HCT116 (cell line): ENCODE measurements around the gene EPB41L4A. TPM values are rescaled to one million over a fixed set of nuclear protein-coding genes. Genes with fewer than 3 reads are reported as not detected.

Experiments
- ATAC-seq: fragments of 200-7000 bp; cut with Tn5 transposase; 2 replicates; pipeline ENCODE4 v1.9.1; 2020; ENCODE audit warnings: mild to moderate bottlenecking, moderate library complexity
- BruUV-seq: library from RNA; stranded (reverse); fragments of 400-500 nt; replicated peaks from 2 replicates; lab custom pipeline; 2021; lab: Mats Ljungman, UMichigan
- CTCF ChIA-PET: fragments of 300-600 bp; sonication (Branson Sonifier 250); formaldehyde crosslinking; loops from one replicate; lab custom pipeline; 2021; ENCODE audit warnings: antibody characterized with exemption; lab: Charles Lee
- POLR2A ChIA-PET: fragments of 300-600, 350-600 bp; sonication (Branson Sonifier 250); formaldehyde crosslinking; loops from one replicate; lab custom pipeline; 2021; ENCODE audit warnings: antibody characterized with exemption; lab: Charles Lee
- RAD21 ChIA-PET, 2 experiments: fragments of 300-600 bp; sonication (Branson Sonifier 250); formaldehyde crosslinking; loops; one replicate each; lab custom pipeline; 2023; ENCODE audit warnings: low total read pairs in 2 of 2; ENCODE audit not compliant: uncharacterized antibody in 2 of 2, unreplicated experiment in 2 of 2, low non-redundant PET in 1 of 2; lab: Charles Lee
- DNase-seq: peaks from one replicate; pipeline ENCODE4 v3.0.0-alpha.2; 2010; ENCODE audit warnings: low read depth, low spot score
- H2AFZ ChIP-seq: fragments of 200-600 bp; shearing (Covaris generic), sonication (generic); 2 replicates; pipeline ENCODE4 v1.6.1; 2017; ENCODE audit warnings: low read depth, mixed run types, mixed read lengths, antibody characterized with exemption, low read length; ENCODE audit not compliant: poor library complexity, severe bottlenecking
- H3K27ac ChIP-seq: 2 replicates; pipeline ENCODE4 v1.5.1; 2012; ENCODE audit warnings: low read depth, low read length
- H3K27me3 ChIP-seq: fragments of 200-600 bp; sonication (generic); 2 replicates; pipeline ENCODE4 v1.6.1; 2016; ENCODE audit warnings: mixed run types, low read length, mixed read lengths; ENCODE audit not compliant: insufficient read depth
- H3K36me3 ChIP-seq, 2 experiments: fragments of 200-500 bp in 1 of 2; fragments of 200-600 bp in 1 of 2; sonication (Bioruptor generic) in 1 of 2; sonication (generic) in 1 of 2; 2 replicates each; pipeline versions ENCODE4 v1.5.1 to v1.6.1; 2014 to 2016; ENCODE audit warnings: low read length in 2 of 2, inconsistent platforms in 1 of 2, mixed read lengths in 1 of 2, mixed run types in 1 of 2; ENCODE audit not compliant: insufficient read depth in 2 of 2, control insufficient read depth in 1 of 2
- H3K4me1 ChIP-seq, 2 experiments: fragments of 200-600 bp in 1 of 2; sonication (generic) in 1 of 2; 2 replicates each; pipeline versions ENCODE4 v1.5.1 to v1.6.1; 2012 to 2017; ENCODE audit warnings: low read length in 2 of 2, inconsistent platforms in 1 of 2, mild to moderate bottlenecking in 1 of 2, mixed read lengths in 1 of 2, mixed run types in 1 of 2, moderate library complexity in 1 of 2; ENCODE audit not compliant: insufficient read depth in 2 of 2, control insufficient read depth in 1 of 2
- H3K4me2 ChIP-seq: fragments of 200-600 bp; sonication (generic); 2 replicates; pipeline ENCODE4 v1.6.1; 2017; ENCODE audit warnings: mixed run types, low read length, mixed read lengths
- H3K4me3 ChIP-seq, 2 experiments: fragments of 200-600 bp in 1 of 2; sonication (generic) in 1 of 2; replicated peaks in 1 of 2; 2 replicates each; pipeline ENCODE4 v1.5.1; 2011 to 2016; ENCODE audit warnings: low read length in 2 of 2, control low read depth in 1 of 2, low read depth in 1 of 2, mild to moderate bottlenecking in 1 of 2, mixed read lengths in 1 of 2, mixed run types in 1 of 2
- H3K79me2 ChIP-seq: fragments of 200-600 bp; sonication (generic); 2 replicates; pipeline ENCODE4 v1.6.1; 2017; ENCODE audit warnings: mild to moderate bottlenecking, mixed run types, low read length, moderate library complexity, mixed read lengths; ENCODE audit not compliant: insufficient read depth
- H3K9ac ChIP-seq: fragments of 200-600 bp; sonication (generic); 2 replicates; pipeline ENCODE4 v1.6.1; 2016; ENCODE audit warnings: low read length, mixed read lengths
- H3K9me2 ChIP-seq: fragments of 200-600 bp; sonication (generic), shearing (Covaris generic); 2 replicates; pipeline ENCODE4 v1.6.1; 2017; ENCODE audit warnings: mixed run types, mild to moderate bottlenecking, moderate library complexity; ENCODE audit not compliant: insufficient read depth
- H3K9me3 ChIP-seq, 2 experiments: fragments of 200-500 bp in 1 of 2; fragments of 200-600 bp in 1 of 2; sonication (Bioruptor generic) in 1 of 2; sonication (generic) in 1 of 2; 2 replicates each; pipeline ENCODE4 v1.6.1; 2014 to 2017; ENCODE audit warnings: low read length in 2 of 2, mixed read lengths in 2 of 2, inconsistent platforms in 1 of 2, low read depth in 1 of 2, mild to moderate bottlenecking in 1 of 2, mixed run types in 1 of 2, moderate library complexity in 1 of 2; ENCODE audit not compliant: control insufficient read depth in 1 of 2, insufficient read depth in 1 of 2
- H4K20me1 ChIP-seq: fragments of 200-600 bp; sonication (generic), shearing (Covaris generic); 2 replicates; pipeline ENCODE4 v1.6.1; 2017; ENCODE audit warnings: mixed run types, mild to moderate bottlenecking, moderate library complexity; ENCODE audit not compliant: insufficient read depth
- FOSL1 ChIP-seq: IDR thresholded peaks from 2 replicates; pipeline ENCODE4 v1.6.1; 2012; ENCODE audit warnings: low read depth
- POLR2A ChIP-seq: IDR thresholded peaks from 2 replicates; pipeline ENCODE4 v1.7.0; 2011; ENCODE audit warnings: borderline replicate concordance; ENCODE audit not compliant: insufficient read depth, insufficient read length; ENCODE audit errors: extremely low read depth
- RAD21 ChIP-seq: IDR thresholded peaks from 2 replicates; pipeline ENCODE4 v1.6.1; 2012; ENCODE audit warnings: low read depth, mild to moderate bottlenecking
- SIN3A ChIP-seq: IDR thresholded peaks from 2 replicates; pipeline ENCODE4 v1.6.1; 2012; ENCODE audit warnings: low read depth
- SP1 ChIP-seq: IDR thresholded peaks from 2 replicates; pipeline ENCODE4 v1.6.1; 2012; ENCODE audit warnings: low read depth
- SRF ChIP-seq: IDR thresholded peaks from 2 replicates; pipeline ENCODE4 v1.6.1; 2012; ENCODE audit warnings: low read depth
- intact Hi-C: fragments of 100-400 bp; cut with micrococcal nuclease; formaldehyde crosslinking; loops from 2 replicates; pipeline ENCODE4 v1.10.0; 2022
- total RNA-seq: library from RNA; stranded (reverse); gene quantifications from one replicate; pipeline ENCODE4 v1.2.1, GENCODE V29; 2021; ENCODE audit not compliant: unreplicated experiment
- TF ChIP-seq, protein P1 (sequence below): IDR thresholded peaks from 2 replicates; pipeline ENCODE4 v1.6.1; 2011; ENCODE audit warnings: mild to moderate bottlenecking, low read length, moderate library complexity; ENCODE audit not compliant: insufficient replicate concordance; ENCODE audit errors: extremely low read depth
- TF ChIP-seq, protein P2 (sequence below), 3 experiments: fragments of 200-600 bp in 1 of 3; sonication (generic) in 1 of 3; IDR thresholded peaks in 2 of 3; conservative IDR thresholded peaks in 1 of 3; 2 replicates each; pipeline ENCODE4 v1.5.1; 2012 to 2017; ENCODE audit warnings: low read depth in 2 of 3, low read length in 2 of 3, antibody characterized with exemption in 1 of 3, borderline replicate concordance in 1 of 3, control low read depth in 1 of 3, mild to moderate bottlenecking in 1 of 3, mixed read lengths in 1 of 3, mixed run types in 1 of 3, moderate library complexity in 1 of 3; ENCODE audit not compliant: insufficient read depth in 1 of 3

EPB41L4A gene
- total RNA-seq, 1 experiment from 2014 or later: 2.8 TPM

DNA sequence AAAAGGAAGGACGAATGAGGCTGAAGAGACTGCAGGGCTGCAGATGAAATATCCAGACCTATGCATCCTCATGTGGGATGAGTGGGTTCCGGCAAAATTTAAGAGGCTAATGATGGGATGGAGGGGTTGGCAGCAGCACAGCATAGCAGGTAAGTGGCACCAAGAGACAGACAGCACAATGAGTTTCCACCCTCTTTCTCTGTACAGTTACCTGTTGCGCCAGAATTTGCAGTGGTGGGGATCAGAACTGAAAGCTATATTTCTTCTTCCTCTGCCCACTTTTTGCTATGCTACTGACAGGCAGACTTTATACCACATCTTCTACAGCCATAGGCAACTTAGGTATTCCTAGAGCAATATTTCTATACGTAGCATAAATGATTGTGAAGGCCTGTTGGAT is 227.0 kb downstream of the EPB41L4A start:
- no peaks in the 10 kb centered on the region for H3K9me2 ChIP-seq
- intact Hi-C loops: loop anchor here (10.0 kb wide), 1 partner anchor 653 kb away; no protein-coding TSS in a partner anchor
- H3K27ac ChIP-seq: no peak overlapping the region
- H3K79me2 ChIP-seq: no peaks in the 10 kb centered on the region
- H3K36me3 ChIP-seq: no peaks in the 10 kb centered on the region
- CTCF ChIA-PET: no interaction called here
- no peaks in the 10 kb centered on the region for H4K20me1 ChIP-seq
- H3K27me3 ChIP-seq: peaks cover 32% of the 10 kb centered on the region; the same call in 1 of the 2 replicates
- no TSS peak for BruUV-seq
- TF ChIP-seq SP1 (no peak), RAD21 (no peak), POLR2A (no peak), FOSL1 (no peak), SRF (no peak), SIN3A (no peak)
- TF ChIP-seq, protein P1, sequence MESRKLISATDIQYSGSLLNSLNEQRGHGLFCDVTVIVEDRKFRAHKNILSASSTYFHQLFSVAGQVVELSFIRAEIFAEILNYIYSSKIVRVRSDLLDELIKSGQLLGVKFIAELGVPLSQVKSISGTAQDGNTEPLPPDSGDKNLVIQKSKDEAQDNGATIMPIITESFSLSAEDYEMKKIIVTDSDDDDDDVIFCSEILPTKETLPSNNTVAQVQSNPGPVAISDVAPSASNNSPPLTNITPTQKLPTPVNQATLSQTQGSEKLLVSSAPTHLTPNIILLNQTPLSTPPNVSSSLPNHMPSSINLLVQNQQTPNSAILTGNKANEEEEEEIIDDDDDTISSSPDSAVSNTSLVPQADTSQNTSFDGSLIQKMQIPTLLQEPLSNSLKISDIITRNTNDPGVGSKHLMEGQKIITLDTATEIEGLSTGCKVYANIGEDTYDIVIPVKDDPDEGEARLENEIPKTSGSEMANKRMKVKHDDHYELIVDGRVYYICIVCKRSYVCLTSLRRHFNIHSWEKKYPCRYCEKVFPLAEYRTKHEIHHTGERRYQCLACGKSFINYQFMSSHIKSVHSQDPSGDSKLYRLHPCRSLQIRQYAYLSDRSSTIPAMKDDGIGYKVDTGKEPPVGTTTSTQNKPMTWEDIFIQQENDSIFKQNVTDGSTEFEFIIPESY: no peak
- TF ChIP-seq, protein P2, sequence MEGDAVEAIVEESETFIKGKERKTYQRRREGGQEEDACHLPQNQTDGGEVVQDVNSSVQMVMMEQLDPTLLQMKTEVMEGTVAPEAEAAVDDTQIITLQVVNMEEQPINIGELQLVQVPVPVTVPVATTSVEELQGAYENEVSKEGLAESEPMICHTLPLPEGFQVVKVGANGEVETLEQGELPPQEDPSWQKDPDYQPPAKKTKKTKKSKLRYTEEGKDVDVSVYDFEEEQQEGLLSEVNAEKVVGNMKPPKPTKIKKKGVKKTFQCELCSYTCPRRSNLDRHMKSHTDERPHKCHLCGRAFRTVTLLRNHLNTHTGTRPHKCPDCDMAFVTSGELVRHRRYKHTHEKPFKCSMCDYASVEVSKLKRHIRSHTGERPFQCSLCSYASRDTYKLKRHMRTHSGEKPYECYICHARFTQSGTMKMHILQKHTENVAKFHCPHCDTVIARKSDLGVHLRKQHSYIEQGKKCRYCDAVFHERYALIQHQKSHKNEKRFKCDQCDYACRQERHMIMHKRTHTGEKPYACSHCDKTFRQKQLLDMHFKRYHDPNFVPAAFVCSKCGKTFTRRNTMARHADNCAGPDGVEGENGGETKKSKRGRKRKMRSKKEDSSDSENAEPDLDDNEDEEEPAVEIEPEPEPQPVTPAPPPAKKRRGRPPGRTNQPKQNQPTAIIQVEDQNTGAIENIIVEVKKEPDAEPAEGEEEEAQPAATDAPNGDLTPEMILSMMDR (IDR thresholded peaks at IDR 0.05 in 2 of 3, conservative IDR thresholded peaks at IDR 0.05 in 1 of 3; ENCODE audit: borderline replicate concordance in 1 of 3, insufficient read depth in 1 of 3, low read depth in 2 of 3, low read length in 2 of 3): no peak
- POLR2A ChIA-PET: no interaction called here
- H3K9ac ChIP-seq: no peak overlapping the region
- H3K4me1 ChIP-seq: no peaks in the 10 kb centered on the region
- no peak for ATAC-seq
- H2AFZ ChIP-seq: no peak overlapping the region
- no peak overlapping the region for H3K4me3 ChIP-seq
- no peak for DNase-seq
- RAD21 ChIA-PET: no interaction called here
- H3K4me2 ChIP-seq: no peak overlapping the region
- H3K9me3 ChIP-seq: no peaks in the 10 kb centered on the region
